Neural progenitor cell (in vitro differentiated cells): ENCODE results near the gene TYMS. TPM values are rescaled to one million over a fixed set of nuclear protein-coding genes. Genes with fewer than 3 reads are reported as not detected.

Experiments used
- DNase-seq: peaks from one replicate; pipeline ENCODE4 v3.0.0-alpha.2; 2016; ENCODE audit warnings: low spot score
- H2AFZ ChIP-seq: fragments of 200-600 bp; sonication (generic); replicated peaks from 2 replicates; pipeline ENCODE4 v1.6.1; 2016; ENCODE audit warnings: antibody characterized with exemption
- H3F3A ChIP-seq: fragments of 200-600 bp; sonication (generic); 2 replicates; pipeline ENCODE4 v1.6.1; 2016; ENCODE audit warnings: antibody characterized with exemption, low read depth
- H3K27ac ChIP-seq: fragments of 200-600 bp; sonication (generic); 2 replicates; pipeline ENCODE4 v1.5.1; 2016; ENCODE audit warnings: mild to moderate bottlenecking
- H3K27me3 ChIP-seq: fragments of 200-600 bp; sonication (generic); 2 replicates; pipeline ENCODE4 v1.6.1; 2016; ENCODE audit warnings: mild to moderate bottlenecking, moderate library complexity
- H3K36me3 ChIP-seq: fragments of 200-600 bp; sonication (generic); 2 replicates; pipeline ENCODE4 v1.5.1; 2016
- H3K4me1 ChIP-seq: fragments of 200-600 bp; sonication (generic); 2 replicates; pipeline ENCODE4 v1.6.1; 2016; ENCODE audit warnings: mixed run types
- H3K4me2 ChIP-seq: fragments of 200-600 bp; sonication (generic); 2 replicates; pipeline ENCODE4 v1.6.1; 2016
- H3K4me3 ChIP-seq: fragments of 200-600 bp; sonication (generic); 2 replicates; pipeline ENCODE4 v1.5.1; 2016
- H3K79me2 ChIP-seq: fragments of 200-600 bp; sonication (generic); 2 replicates; pipeline ENCODE4 v1.6.1; 2016; ENCODE audit warnings: low read depth
- H3K9ac ChIP-seq: fragments of 200-600 bp; sonication (generic); 2 replicates; pipeline ENCODE4 v1.6.1; 2016
- H3K9me3 ChIP-seq: fragments of 200-600 bp; sonication (generic); 2 replicates; pipeline ENCODE4 v1.5.1; 2016; ENCODE audit warnings: low read depth
- H4K20me1 ChIP-seq: fragments of 200-600 bp; sonication (generic); 2 replicates; pipeline ENCODE4 v1.6.1; 2016; ENCODE audit warnings: low read depth
- H3K27ac Mint-ChIP-seq: 3 replicates; pipeline ENCODE4 v1.8.0; 2021; ENCODE audit warnings: mixed read lengths
- H3K27me3 Mint-ChIP-seq: 2 replicates; pipeline ENCODE4 v1.8.0; 2022; ENCODE audit warnings: low read depth, mild to moderate bottlenecking, inconsistent platforms, moderate library complexity, mixed read lengths; ENCODE audit not compliant: insufficient read depth
- H3K36me3 Mint-ChIP-seq: 3 replicates; pipeline ENCODE4 v1.8.0; 2021; ENCODE audit warnings: mixed read lengths
- H3K4me1 Mint-ChIP-seq: 3 replicates; pipeline ENCODE4 v1.8.0; 2021; ENCODE audit warnings: mixed read lengths
- H3K4me3 Mint-ChIP-seq: 3 replicates; pipeline ENCODE4 v1.8.0; 2021; ENCODE audit warnings: mild to moderate bottlenecking, moderate library complexity, mixed read lengths
- H3K9me3 Mint-ChIP-seq: 3 replicates; pipeline ENCODE4 v1.8.0; 2020; ENCODE audit warnings: mixed read lengths
- CTCF ChIP-seq: fragments of 200-600 bp; sonication (generic); IDR thresholded peaks from 2 replicates; pipeline ENCODE4 v1.5.1; 2017; ENCODE audit warnings: antibody characterized with exemption, mild to moderate bottlenecking
- EZH2 ChIP-seq: fragments of 200-600 bp; sonication (generic); IDR thresholded peaks from 2 replicates; pipeline ENCODE4 v1.6.1; 2017; ENCODE audit warnings: antibody characterized with exemption, mild to moderate bottlenecking, moderate library complexity
- EZH2phosphoT487 ChIP-seq: fragments of 200-600 bp; sonication (generic); IDR thresholded peaks from 2 replicates; pipeline ENCODE4 v1.6.1; 2017; ENCODE audit warnings: antibody characterized with exemption
- total RNA-seq: library from RNA; depleted of rRNA; stranded (reverse); fragments of >200 nt; gene quantifications from 2 replicates; pipeline ENCODE4 v1.2.3, GENCODE V29; 2015; ENCODE audit warnings: low replicate concordance

The TYMS gene
- total RNA-seq, 1 donor from 2014 or later = 86.9 TPM

GRCh38 chr18:669077-669476 lies 11.6 kb downstream of the TYMS start:
- Mint-ChIP-seq H3K4me3 (no peak overlapping the region), H3K27me3 (peaks cover 3% of the 10 kb centered on the region), H3K4me1 (no peaks in the 10 kb centered on the region), H3K36me3 (peaks cover 46% of the 10 kb centered on the region), H3K27ac (no peak overlapping the region), H3K9me3 (peaks cover 8% of the 10 kb centered on the region)
- no peak for DNase-seq
- Histone ChIP-seq H3F3A (no peaks in the 10 kb centered on the region), H3K9ac (no peak overlapping the region), H3K27ac (no peak overlapping the region), H2AFZ (no peak overlapping the region), H3K4me3 (no peak overlapping the region), H3K4me1 (no peaks in the 10 kb centered on the region), H3K36me3 (peaks cover 29% of the 10 kb centered on the region), H4K20me1 (no peaks in the 10 kb centered on the region), H3K27me3 (no peaks in the 10 kb centered on the region), H3K79me2 (peaks cover 12% of the 10 kb centered on the region), H3K4me2 (no peak overlapping the region), H3K9me3 (no peaks in the 10 kb centered on the region)
- no peak for TF ChIP-seq CTCF
- no peak for TF ChIP-seq EZH2phosphoT487
- TF ChIP-seq EZH2 = no peak

- peaks cover 49% of the 10 kb centered on the region for H3K36me3 Mint-ChIP-seq
- peaks cover 29% of the 10 kb centered on the region for H3K36me3 ChIP-seq
- no peak overlapping the region for H3K4me3 ChIP-seq
- H3K4me3 Mint-ChIP-seq = peak overlapping the region; percentile 10
- no peak for DNase-seq
- H3K4me2 ChIP-seq = no peak overlapping the region
- H3K4me1 ChIP-seq = no peaks in the 10 kb centered on the region
- H3K27me3 ChIP-seq = no peaks in the 10 kb centered on the region
- peaks cover 12% of the 10 kb centered on the region for H3K79me2 ChIP-seq
- TF ChIP-seq CTCF = no peak
- TF ChIP-seq EZH2 = no peak
- no peak for TF ChIP-seq EZH2phosphoT487
- H3K9ac ChIP-seq = no peak overlapping the region
- no peaks in the 10 kb centered on the region for H3F3A ChIP-seq
- H2AFZ ChIP-seq = no peak overlapping the region
- H4K20me1 ChIP-seq = no peaks in the 10 kb centered on the region
- peaks cover 8% of the 10 kb centered on the region for H3K9me3 Mint-ChIP-seq
- no peak overlapping the region for H3K27ac Mint-ChIP-seq
- H3K27ac ChIP-seq = no peak overlapping the region
- no peaks in the 10 kb centered on the region for H3K9me3 ChIP-seq
- H3K4me1 Mint-ChIP-seq = no peaks in the 10 kb centered on the region
- peaks cover 3% of the 10 kb centered on the region for H3K27me3 Mint-ChIP-seq
Measured at GRCh38 chr18:670522-670921, 13.1 kb downstream of the TYMS start.

- DNase-seq = no peak
- Histone ChIP-seq H3K4me2 (no peak overlapping the region), H3F3A (no peaks in the 10 kb centered on the region), H3K27me3 (no peaks in the 10 kb centered on the region), H3K4me1 (no peaks in the 10 kb centered on the region), H3K79me2 (peaks cover 7% of the 10 kb centered on the region), H4K20me1 (no peaks in the 10 kb centered on the region), H3K27ac (no peak overlapping the region), H3K36me3 (peaks cover 28% of the 10 kb centered on the region), H3K9me3 (no peaks in the 10 kb centered on the region), H3K4me3 (no peak overlapping the region), H2AFZ (no peak overlapping the region), H3K9ac (no peak overlapping the region)
- Mint-ChIP-seq H3K4me3 (no peak overlapping the region), H3K9me3 (peaks cover 3% of the 10 kb centered on the region), H3K36me3 (peaks cover 42% of the 10 kb centered on the region), H3K4me1 (no peaks in the 10 kb centered on the region), H3K27ac (peak overlapping the region; percentile 74), H3K27me3 (peaks cover 3% of the 10 kb centered on the region)
- TF ChIP-seq EZH2 (no peak), EZH2phosphoT487 (no peak), CTCF (no peak)
Measured at GRCh38 chr18:671405-671804, 14.0 kb downstream of the TYMS start.
